ENCODE measurements around the gene NR1H3. TPM values are rescaled to one million over a fixed set of nuclear protein-coding genes. Genes with fewer than 3 reads are reported as not detected.
A peak's percentile ranks its signal among the peaks of the same experiment; 100 is the strongest.

The NR1H3 gene
- total RNA-seq, 1 experiment from 2014 or later, result 31.6 TPM

GRCh38 chr11:47215366-47215910, 42.4 kb upstream of the NR1H3 start:
- H3K4me1 ChIP-seq (ENCODE audit: insufficient read depth, low read length), result peaks cover 35% of the 10 kb centered on the region
- DNase-seq (peak; percentile 38), ATAC-seq (no peak; the same call in 1 of the 2 replicates)
- no TSS peak for BruUV-seq (replicated peaks)
- no peaks in the 10 kb centered on the region for H4K20me1 ChIP-seq (ENCODE audit: low read length)
- CTCF ChIA-PET, result interaction anchor here (0.7 to 1.7 kb wide), 3 partner anchors 18 to 139 kb away, joined by 3 to 10 read pairs (median 10); no protein-coding TSS in a partner anchor
- no peaks in the 10 kb centered on the region for H3K27me3 ChIP-seq (ENCODE audit: low read length)
- H3K4me2 ChIP-seq (ENCODE audit: low read length), result peak overlapping the region; percentile 97
- TF ChIP-seq, protein P1, sequence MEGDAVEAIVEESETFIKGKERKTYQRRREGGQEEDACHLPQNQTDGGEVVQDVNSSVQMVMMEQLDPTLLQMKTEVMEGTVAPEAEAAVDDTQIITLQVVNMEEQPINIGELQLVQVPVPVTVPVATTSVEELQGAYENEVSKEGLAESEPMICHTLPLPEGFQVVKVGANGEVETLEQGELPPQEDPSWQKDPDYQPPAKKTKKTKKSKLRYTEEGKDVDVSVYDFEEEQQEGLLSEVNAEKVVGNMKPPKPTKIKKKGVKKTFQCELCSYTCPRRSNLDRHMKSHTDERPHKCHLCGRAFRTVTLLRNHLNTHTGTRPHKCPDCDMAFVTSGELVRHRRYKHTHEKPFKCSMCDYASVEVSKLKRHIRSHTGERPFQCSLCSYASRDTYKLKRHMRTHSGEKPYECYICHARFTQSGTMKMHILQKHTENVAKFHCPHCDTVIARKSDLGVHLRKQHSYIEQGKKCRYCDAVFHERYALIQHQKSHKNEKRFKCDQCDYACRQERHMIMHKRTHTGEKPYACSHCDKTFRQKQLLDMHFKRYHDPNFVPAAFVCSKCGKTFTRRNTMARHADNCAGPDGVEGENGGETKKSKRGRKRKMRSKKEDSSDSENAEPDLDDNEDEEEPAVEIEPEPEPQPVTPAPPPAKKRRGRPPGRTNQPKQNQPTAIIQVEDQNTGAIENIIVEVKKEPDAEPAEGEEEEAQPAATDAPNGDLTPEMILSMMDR (conservative IDR thresholded peaks at IDR 0.05; ENCODE audit: low read depth, low read length), result no peak
- TF ChIP-seq EZH2 (IDR thresholded peaks at IDR 0.05; ENCODE audit: low read length, unreplicated experiment) (no peak), EZH2phosphoT487 (IDR thresholded peaks at IDR 0.05; ENCODE audit: borderline replicate concordance, low read length) (no peak)
- peak overlapping the region; percentile 77 for H3K4me3 ChIP-seq (ENCODE audit: low read length)
- H3K9me3 ChIP-seq (ENCODE audit: low read length), result no peaks in the 10 kb centered on the region
- H3K36me3 ChIP-seq (ENCODE audit: low read depth, low read length), result no peaks in the 10 kb centered on the region
- no peaks in the 10 kb centered on the region for H3F3A ChIP-seq (ENCODE audit: low read length, unreplicated experiment)
- H3K9ac ChIP-seq (ENCODE audit: low read length), result peak overlapping the region; percentile 93
- no peaks in the 10 kb centered on the region for H3K9me2 ChIP-seq (replicated peaks; ENCODE audit: low read length)
- H3K79me2 ChIP-seq (ENCODE audit: low read length), result peaks cover 35% of the 10 kb centered on the region
- POLR2A ChIA-PET (ENCODE audit: unreplicated experiment), result interaction anchor here (0.6 to 1.4 kb wide), 3 partner anchors 21 to 363 kb away, joined by 5 to 9 read pairs (median 5); no protein-coding TSS in a partner anchor
- peak overlapping the region; percentile 92 for H3K27ac ChIP-seq (ENCODE audit: low read length)
- H2AFZ ChIP-seq (ENCODE audit: low read length), result peak overlapping the region; percentile 69
- intact Hi-C loops (cut with micrococcal nuclease), result loop anchor here (2.0 to 5.0 kb wide), 2 partner anchors 39 to 42 kb away; partner anchors contain the start of genes ARFGAP2 and NR1H3

- H3K9me2 ChIP-seq (replicated peaks; ENCODE audit: low read length), result no peaks in the 10 kb centered on the region
- POLR2A ChIA-PET (ENCODE audit: unreplicated experiment), result interaction anchor here (1.2 kb wide), 1 partner anchor 22 kb away, joined by 5 read pairs; no protein-coding TSS in a partner anchor
- peak overlapping the region; percentile 30 for H2AFZ ChIP-seq (ENCODE audit: low read length)
- H3K4me2 ChIP-seq (ENCODE audit: low read length), result peak overlapping the region; percentile 97
- H3K79me2 ChIP-seq (ENCODE audit: low read length), result peaks cover 35% of the 10 kb centered on the region
- no peaks in the 10 kb centered on the region for H3K36me3 ChIP-seq (ENCODE audit: low read depth, low read length)
- peak; percentile 55 for ATAC-seq
- no TSS peak for BruUV-seq (replicated peaks)
- no peaks in the 10 kb centered on the region for H3K27me3 ChIP-seq (ENCODE audit: low read length)
- intact Hi-C loops (cut with micrococcal nuclease), result loop anchor here (1.0 to 5.0 kb wide), 2 partner anchors 18 to 41 kb away; partner anchors contain the start of gene NR1H3
- peak; percentile 90 for DNase-seq
- H3K9me3 ChIP-seq (ENCODE audit: low read length), result no peaks in the 10 kb centered on the region
- no peak for TF ChIP-seq EZH2 (IDR thresholded peaks at IDR 0.05; ENCODE audit: low read length, unreplicated experiment)
- no peak for TF ChIP-seq EZH2phosphoT487 (IDR thresholded peaks at IDR 0.05; ENCODE audit: borderline replicate concordance, low read length)
- TF ChIP-seq, protein P1 (conservative IDR thresholded peaks at IDR 0.05; ENCODE audit: low read depth, low read length), result no peak
- CTCF ChIA-PET, result interaction anchor here (1.0 to 1.5 kb wide), 3 partner anchors 27 to 43 kb away, joined by 5 to 10 read pairs (median 7); no protein-coding TSS in a partner anchor
- peak overlapping the region; percentile 93 for H3K9ac ChIP-seq (ENCODE audit: low read length)
- peak overlapping the region; percentile 77 for H3K4me3 ChIP-seq (ENCODE audit: low read length)
- no peaks in the 10 kb centered on the region for H3F3A ChIP-seq (ENCODE audit: low read length, unreplicated experiment)
- peak overlapping the region; percentile 92 for H3K27ac ChIP-seq (ENCODE audit: low read length)
- H3K4me1 ChIP-seq (ENCODE audit: insufficient read depth, low read length), result peaks cover 39% of the 10 kb centered on the region
- no peaks in the 10 kb centered on the region for H4K20me1 ChIP-seq (ENCODE audit: low read length)
Measured at GRCh38 chr11:47216121-47216798, 41.5 kb upstream of the NR1H3 start.
